Stomach (tissue), 9 donors: ENCODE results near the gene PHF21B. TPM values are rescaled to one million over a fixed set of nuclear protein-coding genes. Genes with fewer than 3 reads are reported as not detected.
"Not testable (repeated sequence)": the region's sequence is repeated elsewhere in the genome, so short reads cannot be mapped to it uniquely, and the experiment has no call there.

Experiments
- DNase-seq, 2 donors: peaks; one replicate each; pipeline versions ENCODE4 v3.0.0 to v3.0.0-alpha.2; 2013 to 2019
- H3K27ac ChIP-seq, 5 donors: fragments of 200-600 bp in 4 of 5; sonication (generic) in 4 of 5; one replicate each; pipeline ENCODE4 v1.5.1; 2013 to 2019; ENCODE audit warnings: mild to moderate bottlenecking in 1 of 5, moderate library complexity in 1 of 5
- H3K27me3 ChIP-seq, 3 donors: fragments of 200-600 bp; sonication (generic); one replicate each; pipeline ENCODE4 v1.5.1; 2017 to 2019; ENCODE audit warnings: mixed run types in 1 of 3
- H3K36me3 ChIP-seq, 4 donors: fragments of 200-600 bp; sonication (generic); 1 replicate in 3 of 4; 2 replicates in 1 of 4; pipeline ENCODE4 v1.5.1; 2016 to 2019
- H3K4me1 ChIP-seq, 4 donors: fragments of 200-600 bp; sonication (generic); one replicate each; pipeline ENCODE4 v1.5.1; 2016 to 2019
- H3K4me3 ChIP-seq, 4 donors: fragments of 200-600 bp; sonication (generic) in 3 of 4; one replicate each; pipeline ENCODE4 v1.5.1; 2016 to 2019; ENCODE audit warnings: mild to moderate bottlenecking in 1 of 4
- H3K9me3 ChIP-seq, 4 donors: fragments of 200-600 bp; sonication (generic); one replicate each; pipeline ENCODE4 v1.5.1; 2016 to 2019
- CTCF ChIP-seq, 7 experiments: fragments of 450-650 bp in 4 of 7; fragments of 200-600 bp in 3 of 7; sonication (generic) in 3 of 7; IDR thresholded peaks; one replicate each; pipeline ENCODE4 v1.5.1; 2016 to 2019; ENCODE audit warnings: antibody characterized with exemption in 7 of 7, control low read depth in 2 of 7, mild to moderate bottlenecking in 1 of 7
- EP300 ChIP-seq: sonication (generic); formaldehyde crosslinking; IDR thresholded peaks from one replicate; pipeline ENCODE4 v1.6.1; 2017; ENCODE audit warnings: antibody characterized with exemption
- POLR2A ChIP-seq, 4 donors: fragments of 450-650 bp; IDR thresholded peaks; one replicate each; pipeline ENCODE4 v1.6.1; 2016; ENCODE audit warnings: antibody characterized with exemption in 4 of 4, control low read depth in 2 of 4, mild to moderate bottlenecking in 1 of 4, moderate library complexity in 1 of 4
- POLR2AphosphoS5 ChIP-seq, 3 donors: sonication (generic); formaldehyde crosslinking; IDR thresholded peaks; one replicate each; pipeline ENCODE4 v1.6.1; 2016; ENCODE audit warnings: antibody characterized with exemption in 3 of 3
- WGBS, 5 donors: extraction: QIAGEN DNeasy Blood & Tissue Kit in 3 of 5; methylation state at CpG; one replicate each; pipeline versions ENCODE4 v1.1.5 to v1.1.7; 2013 to 2018; 5-methylcytosine and 5-hydroxymethylcytosine counted together
- intact Hi-C: fragments of 100-400 bp; cut with DNase I; formaldehyde crosslinking; loops from one replicate; pipeline ENCODE4 v1.15.1; 2023; ENCODE audit warnings: low total_unique reads
- polyA plus RNA-seq, 3 donors: library from polyadenylated mRNA; stranded (reverse); fragments of 200-250 nt; gene quantifications; one replicate each; pipeline ENCODE4 v1.2.3, GENCODE V29; 2013
- total RNA-seq, 5 donors: library from RNA; depleted of rRNA; stranded (reverse); fragments of >200 nt; gene quantifications; one replicate each; pipeline versions ENCODE4 v1.1.0 to v1.2.3, GENCODE V29; 2014 to 2016
- donor health status: healthy with polysubstance abuse.
- donor health status: Bipolar disorder and iron deficiency.
- donor health status: healthy.

PHF21B gene
- total and polyA plus RNA-seq, 8 donors: 0.12 to 0.45 (median 0.26) TPM; not detected in 4

- whole genome bisulfite sequencing, 5 donors: 80 to 88% (median 82%) methylated on average over 10 to 18 of the region's 18 CpGs
- intact Hi-C loops: no loop called here
- Histone ChIP-seq H3K27me3 (peaks cover 0 to 44% (median 0%) of the 10 kb centered on the region in 3 donors), H3K36me3 (no peaks in the 10 kb centered on the region), H3K4me3 (no peak overlapping the region), H3K9me3 (no peaks in the 10 kb centered on the region), H3K4me1 (no peaks in the 10 kb centered on the region), H3K27ac (no peak overlapping the region)
- DNase-seq: no peak
- TF ChIP-seq CTCF (IDR thresholded peaks at IDR 0.05): no peak
- TF ChIP-seq POLR2A (IDR thresholded peaks at IDR 0.05): no peak
- TF ChIP-seq EP300: no peak
- no peak for TF ChIP-seq POLR2AphosphoS5 (IDR thresholded peaks at IDR 0.05)
These were observed 46.9 kb downstream of the PHF21B start for GRCh38 chr22:44962741-44963454.

GRCh38 chr22:44961682-44962081 is 48.1 kb downstream of the PHF21B start:
- WGBS, 5 donors: 88 to 97% (median 96%) methylated on average over 7 of the region's 7 CpGs
- H3K27me3 ChIP-seq: peaks cover 0 to 44% (median 0%) of the 10 kb centered on the region in 3 donors
- H3K9me3 ChIP-seq, H3K4me1 ChIP-seq, H3K36me3 ChIP-seq, H3K4me3 ChIP-seq, DNase-seq, intact Hi-C loops, H3K27ac ChIP-seq: not testable (repeated sequence)

GRCh38 chr22:44956840-44957767 is 52.7 kb downstream of the PHF21B start:
- DNase-seq: no peak
- Histone ChIP-seq H3K27me3 (peaks cover 0 to 53% (median 9%) of the 10 kb centered on the region in 3 donors), H3K4me3 (no peak overlapping the region), H3K9me3 (no peaks in the 10 kb centered on the region), H3K36me3 (no peaks in the 10 kb centered on the region), H3K4me1 (no peaks in the 10 kb centered on the region), H3K27ac (no peak overlapping the region)
- TF ChIP-seq POLR2AphosphoS5 (IDR thresholded peaks at IDR 0.05) (no peak), CTCF (IDR thresholded peaks at IDR 0.05) (no peak), EP300 (no peak), POLR2A (IDR thresholded peaks at IDR 0.05) (no peak)
- intact Hi-C loops: no loop called here
- 48 to 62% (median 57%) methylated on average over 18 of the region's 18 CpGs for WGBS, 5 donors

- Histone ChIP-seq H3K9me3 (peaks cover 0 to 8% (median 3%) of the 10 kb centered on the region in 4 donors), H3K27me3 (peaks cover 0 to 42% (median 9%) of the 10 kb centered on the region in 3 donors), H3K27ac (no peak overlapping the region), H3K4me1 (no peaks in the 10 kb centered on the region), H3K36me3 (no peaks in the 10 kb centered on the region), H3K4me3 (no peak overlapping the region)
- TF ChIP-seq EP300 (no peak), CTCF (IDR thresholded peaks at IDR 0.05) (no peak), POLR2AphosphoS5 (IDR thresholded peaks at IDR 0.05) (no peak), POLR2A (IDR thresholded peaks at IDR 0.05) (no peak)
- 65 to 84% (median 69%) methylated on average over 6 to 8 of the region's 8 CpGs for WGBS, 5 donors
- DNase-seq: no peak
- intact Hi-C loops: no loop called here
These were observed 54.7 kb downstream of the PHF21B start for GRCh38 chr22:44955102-44955501.
